ENCODE measurements around the gene PAPOLA.

PAPOLA gene

DNA sequence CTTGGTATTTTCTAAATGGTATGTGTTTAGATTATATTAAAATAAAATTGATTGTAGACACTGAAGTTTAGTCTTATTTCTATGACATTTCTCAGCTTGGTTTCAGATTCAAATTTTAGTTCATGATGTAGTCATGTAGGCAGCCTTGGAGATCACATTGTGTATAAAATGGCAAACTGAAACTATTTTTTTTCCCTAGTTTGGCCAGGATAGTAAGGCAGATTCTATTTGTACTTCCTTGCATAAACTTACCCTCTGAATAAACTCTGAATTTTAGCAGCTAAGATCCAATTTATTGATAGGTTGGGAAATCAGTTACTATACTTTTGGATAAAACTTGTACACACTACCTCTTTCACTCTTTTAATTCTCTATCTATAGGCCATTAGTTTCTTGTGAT is 30.4 kb downstream of the PAPOLA start:
- Histone ChIP-seq H3K36me3 (replicated peaks) (peaks cover 26% of the 10 kb centered on the region), H3K27me3 (replicated peaks) (no peaks in the 10 kb centered on the region), H3K27ac (no peak overlapping the region), H3K4me3 (ENCODE audit: low read depth, low read length) (no peak overlapping the region)
- no peak for DNase-seq
- in situ Hi-C loops (cut with HindIII; ENCODE audit: low pct_ligation_motif_present, low sequenced_read_pairs) = no loop called here
- TF ChIP-seq, protein P1, sequence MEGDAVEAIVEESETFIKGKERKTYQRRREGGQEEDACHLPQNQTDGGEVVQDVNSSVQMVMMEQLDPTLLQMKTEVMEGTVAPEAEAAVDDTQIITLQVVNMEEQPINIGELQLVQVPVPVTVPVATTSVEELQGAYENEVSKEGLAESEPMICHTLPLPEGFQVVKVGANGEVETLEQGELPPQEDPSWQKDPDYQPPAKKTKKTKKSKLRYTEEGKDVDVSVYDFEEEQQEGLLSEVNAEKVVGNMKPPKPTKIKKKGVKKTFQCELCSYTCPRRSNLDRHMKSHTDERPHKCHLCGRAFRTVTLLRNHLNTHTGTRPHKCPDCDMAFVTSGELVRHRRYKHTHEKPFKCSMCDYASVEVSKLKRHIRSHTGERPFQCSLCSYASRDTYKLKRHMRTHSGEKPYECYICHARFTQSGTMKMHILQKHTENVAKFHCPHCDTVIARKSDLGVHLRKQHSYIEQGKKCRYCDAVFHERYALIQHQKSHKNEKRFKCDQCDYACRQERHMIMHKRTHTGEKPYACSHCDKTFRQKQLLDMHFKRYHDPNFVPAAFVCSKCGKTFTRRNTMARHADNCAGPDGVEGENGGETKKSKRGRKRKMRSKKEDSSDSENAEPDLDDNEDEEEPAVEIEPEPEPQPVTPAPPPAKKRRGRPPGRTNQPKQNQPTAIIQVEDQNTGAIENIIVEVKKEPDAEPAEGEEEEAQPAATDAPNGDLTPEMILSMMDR (IDR thresholded peaks at IDR 0.05; ENCODE audit: low read depth, low read length, missing control alignments) = no peak

- Histone ChIP-seq H3K36me3 (replicated peaks) (peaks cover 21% of the 10 kb centered on the region), H3K27ac (no peak overlapping the region), H3K27me3 (replicated peaks) (no peaks in the 10 kb centered on the region), H3K4me3 (ENCODE audit: low read depth, low read length) (no peak overlapping the region)
- DNase-seq = no peak
- TF ChIP-seq, protein P1 (IDR thresholded peaks at IDR 0.05; ENCODE audit: low read depth, low read length, missing control alignments) = no peak
- in situ Hi-C loops (cut with HindIII; ENCODE audit: low pct_ligation_motif_present, low sequenced_read_pairs) = no loop called here
These were observed 34.6 kb downstream of the PAPOLA start for GRCh38 chr14:96536807-96537206.

DNA sequence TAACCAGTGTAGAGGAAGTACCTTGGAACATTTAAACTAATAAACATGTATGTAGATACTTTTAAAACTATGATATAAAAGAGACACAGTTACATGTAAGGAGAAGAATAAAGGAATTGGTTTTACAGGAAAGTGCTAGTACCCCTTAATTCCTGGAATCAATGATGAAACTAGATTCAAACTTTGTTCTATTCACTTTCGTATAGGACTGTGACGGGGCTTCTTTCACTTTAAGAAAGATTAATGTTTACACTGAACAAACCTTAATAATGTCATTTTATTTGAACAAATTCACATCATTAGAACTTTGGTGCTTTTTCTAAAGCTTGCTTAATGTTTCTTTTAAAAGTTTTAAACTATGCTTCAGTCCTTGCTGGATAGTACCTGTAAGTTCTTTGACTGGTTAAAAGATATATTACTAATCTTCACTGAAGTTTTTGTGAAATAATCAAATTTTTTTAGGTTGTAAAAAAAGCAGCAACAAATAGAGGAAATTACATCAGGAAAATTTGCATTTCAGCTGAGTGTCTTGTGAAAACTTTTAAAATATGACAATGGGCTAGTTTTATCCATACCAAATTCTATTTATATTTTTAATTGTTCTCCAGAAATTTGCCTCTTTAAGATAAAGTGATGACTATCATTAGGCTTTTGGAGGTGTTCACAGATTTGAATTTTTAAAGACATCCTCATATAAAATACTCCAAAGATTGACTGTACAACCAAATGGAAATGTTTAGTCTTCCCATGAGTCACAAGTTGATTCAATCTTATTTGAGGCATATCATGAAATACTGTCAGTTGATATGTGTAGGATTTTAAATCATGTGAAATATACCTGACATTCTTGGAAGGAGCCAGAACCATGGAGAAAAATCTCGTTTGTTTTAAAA is 36.2 kb downstream of the PAPOLA start:
- Histone ChIP-seq H3K4me3 (ENCODE audit: low read depth, low read length) (no peak overlapping the region), H3K27me3 (replicated peaks) (no peaks in the 10 kb centered on the region), H3K27ac (no peak overlapping the region), H3K36me3 (replicated peaks) (peaks cover 17% of the 10 kb centered on the region)
- in situ Hi-C loops (cut with HindIII; ENCODE audit: low pct_ligation_motif_present, low sequenced_read_pairs) = no loop called here
- DNase-seq = no peak
- TF ChIP-seq, protein P1 (IDR thresholded peaks at IDR 0.05; ENCODE audit: low read depth, low read length, missing control alignments) = no peak

DNA sequence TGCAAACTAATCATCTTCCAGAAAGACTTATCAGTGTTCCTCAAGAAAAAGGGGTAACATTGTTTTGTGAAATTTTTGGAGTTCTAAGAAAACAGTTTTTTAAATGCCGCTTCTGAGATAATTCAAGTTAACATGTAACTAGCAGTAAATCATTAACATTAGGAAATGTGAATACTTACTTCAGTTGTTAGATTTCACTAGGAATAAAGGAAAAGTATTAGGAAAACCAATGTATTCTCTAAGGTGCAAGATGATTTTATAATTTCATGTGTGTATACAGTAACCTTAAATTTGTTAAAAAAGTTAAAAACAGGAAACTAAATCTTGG is 36.8 kb downstream of the PAPOLA start:
- no peak overlapping the region for H3K27ac ChIP-seq
- in situ Hi-C loops (cut with HindIII; ENCODE audit: low pct_ligation_motif_present, low sequenced_read_pairs) = no loop called here
- H3K36me3 ChIP-seq (replicated peaks) = peaks cover 13% of the 10 kb centered on the region
- TF ChIP-seq, protein P1 (IDR thresholded peaks at IDR 0.05; ENCODE audit: low read depth, low read length, missing control alignments) = no peak
- H3K27me3 ChIP-seq (replicated peaks) = no peaks in the 10 kb centered on the region
- H3K4me3 ChIP-seq (ENCODE audit: low read depth, low read length) = no peak overlapping the region
- no peak for DNase-seq

DNA sequence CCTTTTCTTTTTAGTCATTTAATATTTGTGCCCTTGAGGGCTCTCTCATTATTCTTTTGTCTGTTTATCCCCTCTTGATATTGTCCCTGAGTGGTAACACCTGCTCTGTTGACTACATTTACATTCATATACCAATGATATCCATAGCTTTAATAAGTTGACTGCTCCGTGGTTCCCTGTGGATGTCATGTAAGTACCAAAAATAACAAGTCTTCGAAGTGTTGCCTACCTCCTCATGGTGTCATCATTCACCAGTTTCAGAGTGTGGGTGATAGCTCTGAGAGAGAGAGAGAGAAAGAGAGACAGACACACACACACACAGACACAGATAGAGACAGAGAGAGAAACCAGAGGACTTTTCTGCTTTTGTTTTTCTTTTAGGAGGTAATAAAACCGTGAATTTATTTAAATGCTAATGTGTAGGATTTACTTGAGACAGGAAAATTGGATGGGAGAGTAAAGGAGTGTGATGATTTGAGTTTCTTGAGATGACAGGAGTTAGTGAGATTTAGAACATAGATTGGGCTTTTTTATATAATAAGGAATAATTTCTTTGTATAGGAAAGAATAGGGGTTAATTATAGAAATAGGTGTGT is 52.2 kb downstream of the PAPOLA start:
- in situ Hi-C loops (cut with HindIII; ENCODE audit: low pct_ligation_motif_present, low sequenced_read_pairs) = no loop called here
- Histone ChIP-seq H3K36me3 (replicated peaks) (peaks cover 32% of the 10 kb centered on the region), H3K4me3 (ENCODE audit: low read depth, low read length) (no peak overlapping the region), H3K27me3 (replicated peaks) (no peaks in the 10 kb centered on the region), H3K27ac (no peak overlapping the region)
- TF ChIP-seq, protein P1 (IDR thresholded peaks at IDR 0.05; ENCODE audit: low read depth, low read length, missing control alignments) = no peak
- no peak for DNase-seq
